HG03175 (cell line): ENCODE data around the gene CTSK.

Experiments
- ATAC-seq: cut with Tn5 transposase; IDR thresholded peaks from one replicate; pipeline ENCODE4 v1.9.1; 2021; ENCODE audit warnings: mild to moderate bottlenecking, moderate library complexity; ENCODE audit not compliant: unreplicated experiment

Gene CTSK

DNA sequence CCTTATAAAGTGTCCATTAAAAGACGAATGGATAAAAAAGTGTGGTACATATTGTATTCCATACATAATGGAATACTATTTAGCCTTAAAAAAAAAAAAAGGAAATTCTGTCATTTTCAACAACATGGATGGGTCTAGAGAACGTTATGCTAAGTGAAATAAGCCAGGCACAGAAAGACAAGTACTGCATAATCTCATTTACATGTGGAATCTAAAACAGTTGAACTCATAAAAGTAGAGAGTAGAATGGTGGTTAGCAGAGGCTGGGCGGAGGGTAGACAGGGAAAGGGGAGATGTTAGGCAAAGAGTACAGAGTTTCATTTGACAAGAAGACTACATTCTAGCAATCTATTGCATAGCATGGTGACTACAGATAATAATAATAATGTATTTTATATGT is 45.0 kb downstream of the CTSK start:
- no peak for ATAC-seq

DNA sequence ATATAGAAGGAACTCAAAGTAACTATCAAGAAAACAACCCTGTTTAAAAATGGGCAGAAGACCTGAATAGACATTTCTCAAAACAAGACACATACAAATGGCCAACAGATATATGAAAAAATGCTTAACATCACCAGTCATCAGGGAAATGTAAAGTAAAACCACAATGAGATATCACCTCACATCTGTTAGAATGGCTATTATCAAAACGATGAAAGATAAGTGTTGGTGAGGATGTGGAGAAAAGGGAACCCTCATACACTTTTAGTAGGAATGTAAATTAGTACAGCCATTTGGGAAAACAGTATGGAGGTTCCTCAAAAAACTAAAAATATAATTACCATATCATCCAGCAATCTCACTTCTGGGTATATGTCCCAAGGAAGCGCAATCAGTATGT is 45.5 kb downstream of the CTSK start:
- no peak for ATAC-seq

DNA sequence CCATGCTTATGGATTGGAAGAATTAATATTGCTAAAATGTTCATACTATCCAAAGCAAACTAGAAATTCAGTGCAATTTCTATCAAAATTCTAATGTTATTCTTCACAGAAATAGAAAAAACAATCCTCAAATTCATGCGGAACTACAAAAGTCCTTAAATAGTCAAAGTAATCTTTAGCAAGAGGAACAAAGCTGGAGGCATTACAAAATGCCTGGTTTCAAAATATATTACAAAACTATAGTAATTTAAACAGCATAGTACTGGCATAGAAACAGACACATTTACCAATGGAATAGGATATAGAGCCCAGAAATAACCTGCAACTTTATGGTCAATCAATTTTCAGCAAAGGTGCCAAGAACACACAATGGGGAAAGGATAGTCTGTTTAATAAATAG is 46.3 kb downstream of the CTSK start:
- ATAC-seq: no peak

DNA sequence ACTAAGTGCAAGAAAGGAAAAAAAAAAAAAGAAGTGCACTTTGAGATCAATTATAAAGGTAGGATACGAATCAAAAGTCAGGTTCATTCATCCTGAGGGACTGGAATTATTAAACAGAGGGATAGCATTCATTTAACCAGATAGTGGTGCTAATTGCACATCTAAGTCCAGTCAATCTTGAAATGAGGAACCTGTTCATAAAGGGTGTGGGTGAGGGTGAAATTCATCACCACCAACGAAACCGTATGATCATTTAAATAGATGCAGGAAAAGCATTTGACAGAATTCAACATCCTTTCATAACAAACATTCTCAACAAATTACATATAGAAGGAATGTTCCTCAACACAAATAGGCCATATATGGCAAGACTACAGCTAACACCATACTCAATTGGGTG is 48.0 kb downstream of the CTSK start:
- no peak for ATAC-seq

DNA sequence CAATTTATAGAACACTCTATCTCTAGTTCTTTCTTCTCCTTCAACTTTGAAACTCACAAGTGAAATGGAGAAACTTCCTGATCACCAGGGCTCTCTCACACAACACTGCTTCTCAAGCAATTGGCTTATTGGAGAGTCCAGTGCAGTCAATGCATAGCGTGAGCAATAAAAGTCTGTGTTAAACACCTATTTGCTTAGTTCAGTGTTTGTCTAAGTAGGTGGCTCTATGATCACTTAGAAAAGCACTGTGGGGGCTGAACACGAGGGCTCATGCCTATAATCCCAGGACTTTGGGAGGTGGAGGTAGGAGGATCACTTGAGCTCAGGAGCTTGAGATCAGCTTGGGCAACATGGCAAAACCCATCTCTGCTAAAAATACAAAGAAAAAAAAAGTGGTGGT is 54.6 kb downstream of the CTSK start:
- no peak for ATAC-seq

DNA sequence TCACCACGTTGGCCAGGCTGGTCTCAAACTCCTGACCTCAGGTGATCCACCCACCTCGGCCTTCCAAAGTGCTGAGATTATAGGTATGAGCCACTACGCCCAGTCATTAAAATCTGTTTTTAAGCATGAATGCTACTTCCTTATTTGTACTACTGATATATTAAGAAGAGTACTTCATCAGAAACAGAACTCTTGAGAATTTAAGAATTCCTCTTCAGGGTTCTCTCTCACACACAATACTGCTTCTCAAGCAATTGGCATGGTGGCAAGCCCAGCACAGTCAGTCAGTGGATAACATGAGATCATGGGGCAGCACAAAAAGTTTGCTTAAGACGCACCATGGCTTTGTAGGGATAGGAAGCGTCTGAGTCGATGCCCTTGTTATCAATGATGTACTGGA is 56.6 kb downstream of the CTSK start:
- ATAC-seq: no peak

DNA sequence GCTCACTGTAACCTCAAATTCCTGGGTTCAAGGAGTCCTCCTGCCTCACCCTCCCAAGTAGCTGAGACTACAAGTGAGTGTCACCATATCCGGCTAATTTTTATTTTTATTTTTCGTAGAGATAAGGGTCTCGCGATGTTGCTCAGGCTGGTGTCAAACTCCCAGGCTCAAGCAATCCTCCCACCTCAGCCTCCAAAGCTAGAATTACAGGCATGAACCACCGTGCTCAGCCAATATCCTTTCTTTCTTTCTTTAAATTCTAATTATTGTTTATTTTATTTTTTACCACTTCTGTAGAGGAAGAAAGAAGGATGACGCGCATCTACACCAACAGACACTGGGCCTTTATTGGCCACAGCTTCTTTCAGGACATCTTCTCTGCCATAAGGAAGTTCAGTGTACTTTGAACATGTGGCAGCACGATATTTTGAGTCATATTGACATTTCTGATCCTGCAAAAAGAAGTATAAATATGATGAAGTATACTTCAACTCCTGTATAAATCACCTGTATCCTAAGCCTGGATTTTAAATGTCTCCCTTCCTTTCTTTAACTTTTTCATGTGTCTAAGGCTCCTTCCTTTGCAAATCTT is 58.2 kb downstream of the CTSK start:
- no peak for ATAC-seq

DNA sequence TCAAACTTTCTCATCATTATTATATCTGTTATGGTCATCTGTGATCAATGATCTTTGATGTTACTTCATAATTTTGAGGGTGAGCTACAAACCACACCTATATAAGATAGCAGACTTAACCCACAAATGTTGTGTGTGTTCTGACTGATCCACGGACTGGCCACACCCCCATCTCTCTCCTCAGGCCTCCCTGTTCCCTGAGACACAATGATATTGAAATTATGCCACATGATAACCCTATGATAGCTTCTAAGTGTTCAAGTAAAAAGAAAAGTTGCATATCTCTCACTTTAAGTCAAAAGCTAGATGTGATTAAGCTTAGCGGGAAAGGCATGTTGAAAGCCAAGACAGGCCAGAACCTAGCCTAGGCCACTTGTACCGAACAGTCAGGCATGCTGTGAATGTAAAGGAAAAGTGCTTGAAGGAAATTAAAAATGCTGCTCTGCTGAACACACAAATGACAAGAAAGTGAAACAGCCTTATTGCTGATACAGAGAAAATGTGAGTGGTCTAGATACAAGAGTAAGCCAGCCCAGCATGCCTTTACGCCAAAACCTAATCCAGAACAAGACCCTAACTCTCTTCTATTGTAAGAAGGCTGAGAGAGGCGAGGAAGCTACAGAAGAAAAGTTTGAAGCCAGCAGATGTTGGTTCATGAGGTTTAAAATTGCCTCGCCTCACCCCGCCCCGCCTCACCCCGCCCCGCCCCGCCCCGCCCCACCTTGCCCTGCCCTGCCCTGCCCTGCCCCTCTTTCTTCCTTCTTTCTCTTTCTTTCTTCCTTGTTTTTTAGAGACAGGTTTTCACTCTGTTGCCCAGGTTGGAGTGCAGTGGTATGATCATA is 59.0 kb downstream of the CTSK start:
- ATAC-seq: no peak
